Measurements from ENCODE around the gene RFX3.

The RFX3 gene

GRCh38 chr9:3348169-3348568 lies 177.6 kb downstream of the RFX3 start:
- no peaks in the 10 kb centered on the region for H3K27me3 ChIP-seq (ENCODE audit: insufficient read depth, poor library complexity, severe bottlenecking)
- TF ChIP-seq REST (IDR thresholded peaks at IDR 0.05; ENCODE audit: insufficient replicate concordance, low read depth) (no peak), POLR2AphosphoS5 (IDR thresholded peaks at IDR 0.05; ENCODE audit: low read depth) (no peak), CTCF (IDR thresholded peaks at IDR 0.05; ENCODE audit: insufficient read depth, low read length) (no peak), GABPA (IDR thresholded peaks at IDR 0.05; ENCODE audit: low read depth) (no peak), SPI1 (IDR thresholded peaks at IDR 0.05; ENCODE audit: borderline replicate concordance, low read depth) (no peak)
- H3K27ac ChIP-seq (replicated peaks): no peak overlapping the region

GRCh38 chr9:3346549-3346948 lies 179.3 kb downstream of the RFX3 start:
- DNase-seq (ENCODE audit: low read depth in 1 of 2, low spot score in 1 of 2): no peak
- Histone ChIP-seq H3K27ac (replicated peaks) (no peak overlapping the region), H3K4me3 (replicated peaks; ENCODE audit: insufficient read depth, low read length) (no peak overlapping the region), H3K27me3 (ENCODE audit: insufficient read depth, poor library complexity, severe bottlenecking) (no peaks in the 10 kb centered on the region)
- TF ChIP-seq SPI1 (IDR thresholded peaks at IDR 0.05; ENCODE audit: borderline replicate concordance, low read depth) (no peak), GABPA (IDR thresholded peaks at IDR 0.05; ENCODE audit: low read depth) (no peak), CTCF (IDR thresholded peaks at IDR 0.05; ENCODE audit: insufficient read depth, low read length) (no peak), POLR2AphosphoS5 (IDR thresholded peaks at IDR 0.05; ENCODE audit: low read depth) (no peak), REST (IDR thresholded peaks at IDR 0.05; ENCODE audit: insufficient replicate concordance, low read depth) (no peak)

More at GRCh38 chr9:3348169-3348568, 177.6 kb downstream of the RFX3 start:
- no peak for DNase-seq (ENCODE audit: low read depth in 1 of 2, low spot score in 1 of 2)
- H3K4me3 ChIP-seq (replicated peaks; ENCODE audit: insufficient read depth, low read length): no peak overlapping the region

- TF ChIP-seq POLR2AphosphoS5 (IDR thresholded peaks at IDR 0.05; ENCODE audit: low read depth) (no peak), REST (IDR thresholded peaks at IDR 0.05; ENCODE audit: insufficient replicate concordance, low read depth) (no peak), GABPA (IDR thresholded peaks at IDR 0.05; ENCODE audit: low read depth) (no peak), CTCF (IDR thresholded peaks at IDR 0.05; ENCODE audit: insufficient read depth, low read length) (no peak), SPI1 (IDR thresholded peaks at IDR 0.05; ENCODE audit: borderline replicate concordance, low read depth) (no peak)
- no peak overlapping the region for H3K27ac ChIP-seq (replicated peaks)
Measured at GRCh38 chr9:3343671-3344070, 182.1 kb downstream of the RFX3 start.

More at GRCh38 chr9:3343671-3344070, 182.1 kb downstream of the RFX3 start:
- H3K4me3 ChIP-seq (replicated peaks; ENCODE audit: insufficient read depth, low read length): no peak overlapping the region
- no peak for DNase-seq (ENCODE audit: low read depth in 1 of 2, low spot score in 1 of 2)
- H3K27me3 ChIP-seq (ENCODE audit: insufficient read depth, poor library complexity, severe bottlenecking): no peaks in the 10 kb centered on the region

Measured in HL-60 (cell line).